ENCODE results near the gene ZNF862.

ZNF862 gene

GRCh38 chr7:149833495-149834130, 4.6 kb upstream of the ZNF862 start:
- DNase-seq (ENCODE audit: low read depth), result no peak
- no peak for TF ChIP-seq CTCF (IDR thresholded peaks at IDR 0.05; ENCODE audit: insufficient read depth, low read depth, low read length, missing control alignments)
- H3K4me3 ChIP-seq (ENCODE audit: low read depth, low read length), result no peak overlapping the region

GRCh38 chr7:149834601-149835000, 3.6 kb upstream of the ZNF862 start:
- no peak overlapping the region for H3K4me3 ChIP-seq (ENCODE audit: low read depth, low read length)
- DNase-seq (ENCODE audit: low read depth), result no peak
- TF ChIP-seq CTCF (IDR thresholded peaks at IDR 0.05; ENCODE audit: insufficient read depth, low read depth, low read length, missing control alignments), result no peak

- no peak for DNase-seq (ENCODE audit: low read depth)
- TF ChIP-seq CTCF (IDR thresholded peaks at IDR 0.05; ENCODE audit: insufficient read depth, low read depth, low read length, missing control alignments), result no peak
- H3K4me3 ChIP-seq (ENCODE audit: low read depth, low read length), result no peak overlapping the region
Measured at GRCh38 chr7:149836434-149836833, 1.7 kb upstream of the ZNF862 start.

GRCh38 chr7:149837564-149838223, 481 bp upstream of the ZNF862 start:
- H3K4me3 ChIP-seq (ENCODE audit: low read depth, low read length), result no peak overlapping the region
- no peak for DNase-seq (ENCODE audit: low read depth)
- TF ChIP-seq CTCF (IDR thresholded peaks at IDR 0.05; ENCODE audit: insufficient read depth, low read depth, low read length, missing control alignments), result no peak

GRCh38 chr7:149838992-149839408, 825 bp downstream of the ZNF862 start:
- H3K4me3 ChIP-seq (ENCODE audit: low read depth, low read length), result peak overlapping the region; percentile 61
- no peak for TF ChIP-seq CTCF (IDR thresholded peaks at IDR 0.05; ENCODE audit: insufficient read depth, low read depth, low read length, missing control alignments)
- DNase-seq (ENCODE audit: low read depth), result no peak

GRCh38 chr7:149839933-149840332, 1.8 kb downstream of the ZNF862 start:
- no peak for DNase-seq (ENCODE audit: low read depth)
- no peak for TF ChIP-seq CTCF (IDR thresholded peaks at IDR 0.05; ENCODE audit: insufficient read depth, low read depth, low read length, missing control alignments)
- H3K4me3 ChIP-seq (ENCODE audit: low read depth, low read length), result no peak overlapping the region

GRCh38 chr7:149843566-149843965, 5.4 kb downstream of the ZNF862 start:
- no peak for TF ChIP-seq CTCF (IDR thresholded peaks at IDR 0.05; ENCODE audit: insufficient read depth, low read depth, low read length, missing control alignments)
- no peak for DNase-seq (ENCODE audit: low read depth)
- H3K4me3 ChIP-seq (ENCODE audit: low read depth, low read length), result no peak overlapping the region
